ENCODE results near the gene HTRA1.

HTRA1 gene

DNA sequence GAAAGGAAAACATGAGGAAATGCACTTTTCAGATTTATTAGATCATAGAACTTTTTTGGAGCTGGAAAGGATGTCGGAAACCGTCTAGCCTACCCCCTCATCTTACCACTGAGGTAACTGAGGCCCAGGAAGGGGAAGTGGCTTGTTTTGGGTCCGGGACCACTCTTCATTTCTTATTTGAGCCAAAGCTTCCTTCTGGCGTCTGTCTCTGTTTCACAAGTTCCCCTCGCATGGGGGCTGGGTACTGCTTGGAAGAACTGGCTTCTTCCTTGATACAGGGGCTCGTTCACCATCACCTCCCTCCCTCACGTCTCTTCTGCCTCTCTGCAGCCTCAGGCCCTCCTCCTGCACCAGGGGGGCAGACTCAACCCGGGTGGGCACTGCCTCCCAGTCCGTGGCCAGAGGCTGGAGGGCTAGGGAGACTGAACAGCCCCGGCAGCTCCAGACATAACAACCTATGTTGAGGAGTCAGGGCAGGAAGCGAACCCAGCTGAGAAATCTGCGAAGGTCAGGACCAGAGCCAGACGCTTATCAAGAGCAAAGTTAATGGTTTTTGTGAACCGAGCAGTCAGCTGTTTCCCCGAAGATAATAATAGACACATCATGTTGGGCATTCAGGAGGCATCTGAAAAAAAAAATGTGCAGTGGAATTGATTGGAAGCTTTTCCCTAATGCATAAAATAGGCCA, 12.9 kb downstream of the HTRA1 start:
- no peak for DNase-seq (ENCODE audit: low spot score)

DNA sequence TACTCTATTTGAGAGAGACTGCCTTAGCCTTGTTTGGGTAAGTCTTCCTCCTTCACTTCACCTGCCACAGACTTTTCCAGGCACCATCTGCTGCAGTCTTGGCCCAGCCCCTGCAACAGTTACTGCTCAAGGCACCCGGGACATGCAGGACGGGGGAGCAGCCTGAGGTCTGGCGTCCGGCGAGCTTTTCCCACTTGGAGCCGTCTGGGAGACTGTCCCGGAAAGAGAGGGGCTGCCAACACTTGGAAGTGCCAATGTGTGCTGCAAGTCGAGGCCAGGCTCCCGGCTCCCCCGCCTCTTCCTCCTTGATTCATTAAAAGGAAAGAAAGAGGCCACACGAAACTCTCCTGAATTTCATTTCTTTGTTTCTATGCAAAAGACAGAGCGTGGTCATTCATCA, 13.7 kb downstream of the HTRA1 start:
- DNase-seq (ENCODE audit: low spot score): no peak

DNA sequence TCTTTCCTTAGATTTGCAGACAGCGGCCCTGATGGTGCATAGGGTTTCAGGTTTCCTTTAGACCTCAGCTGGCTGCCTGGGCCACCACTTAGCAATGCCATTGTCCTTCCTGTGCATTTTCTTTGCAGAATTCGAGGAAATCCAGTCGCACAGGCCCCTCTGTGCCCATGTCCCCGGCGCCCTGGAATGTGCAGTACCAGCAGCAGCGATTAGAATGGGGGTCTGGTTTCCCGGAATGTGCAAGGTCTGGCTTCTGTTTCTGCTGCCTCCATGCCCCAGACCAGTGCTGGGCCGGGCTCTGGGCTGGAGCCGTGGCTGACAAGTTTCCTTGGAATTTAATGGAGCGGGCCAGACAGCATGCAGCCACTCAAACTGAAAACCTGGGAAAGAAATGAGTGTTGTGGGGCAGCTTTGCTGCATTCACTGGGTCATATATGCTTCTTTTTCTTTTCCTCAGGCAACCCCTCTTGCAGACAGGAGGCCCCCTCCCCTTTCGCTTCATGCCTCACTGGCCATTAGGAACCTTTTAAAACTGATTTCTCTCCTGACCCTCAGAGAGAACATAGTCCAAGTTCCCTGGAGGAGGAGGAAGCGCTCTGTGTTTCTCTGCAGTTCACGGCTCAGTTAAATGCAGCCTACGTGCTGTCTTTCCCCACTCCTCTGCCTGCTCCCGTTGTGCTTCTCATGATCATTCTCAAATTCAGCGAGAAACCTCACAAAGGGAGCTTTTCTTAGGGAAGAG, 14.4 kb downstream of the HTRA1 start:
- DNase-seq (ENCODE audit: low spot score): no peak

DNA sequence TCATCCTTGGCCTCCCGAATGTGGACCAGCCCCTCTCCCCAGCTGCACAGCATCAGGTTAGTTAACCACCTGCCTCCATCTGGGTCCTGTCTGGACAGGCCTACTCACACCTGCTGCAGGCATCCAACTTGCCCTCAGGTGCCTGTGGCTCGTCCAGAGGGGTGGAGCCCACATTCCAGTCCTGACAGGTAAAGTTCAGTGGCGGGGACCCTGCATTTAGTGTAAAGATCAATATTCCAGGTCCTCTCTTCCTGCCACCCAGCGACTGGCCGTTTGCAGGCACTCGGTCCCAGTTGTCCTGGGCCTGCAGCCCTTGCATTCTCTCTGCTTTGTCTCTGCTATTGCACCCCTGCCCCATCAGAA, 15.0 kb downstream of the HTRA1 start:
- no peak for DNase-seq (ENCODE audit: low spot score)

DNA sequence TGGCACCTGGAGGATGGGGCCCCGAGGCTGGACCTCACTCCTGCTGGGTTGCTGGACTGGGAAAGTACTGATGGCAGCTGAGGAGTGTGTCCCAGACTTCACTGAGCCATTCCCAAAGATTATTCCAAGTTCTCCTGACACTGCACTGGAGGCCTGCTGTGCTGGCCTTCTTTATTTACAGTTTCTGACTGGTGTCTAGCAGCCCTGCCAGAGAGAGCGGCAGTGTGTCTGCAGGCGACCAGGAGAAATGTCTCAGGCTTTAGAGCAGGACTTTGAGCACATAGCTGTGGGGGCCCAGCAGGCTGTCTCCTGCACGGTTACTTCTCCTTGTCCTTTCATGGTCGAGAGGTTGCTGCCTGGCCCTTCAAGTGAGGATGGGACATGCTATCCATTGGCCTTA, 16.1 kb downstream of the HTRA1 start:
- DNase-seq (ENCODE audit: low spot score): no peak

DNA sequence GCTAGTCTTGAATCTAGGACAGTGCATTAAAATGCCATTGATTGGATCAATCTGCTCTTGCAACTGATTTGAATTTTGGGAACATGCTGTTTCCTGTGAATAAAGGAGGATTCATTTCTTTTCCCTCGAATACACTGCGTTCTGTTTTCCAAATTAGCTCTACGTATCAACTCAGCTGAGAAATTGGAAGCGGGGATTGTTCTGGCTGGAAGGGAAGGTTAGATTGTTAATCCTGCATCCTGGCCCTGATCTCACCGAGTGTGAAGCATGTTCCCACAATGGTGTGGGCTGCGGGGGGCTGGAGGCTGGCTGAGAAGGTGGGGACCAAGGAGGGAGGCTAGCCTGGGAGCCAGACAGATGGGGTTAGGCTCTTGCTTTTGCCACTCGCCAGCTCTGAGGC, 17.6 kb downstream of the HTRA1 start:
- DNase-seq (ENCODE audit: low spot score): no peak

DNA sequence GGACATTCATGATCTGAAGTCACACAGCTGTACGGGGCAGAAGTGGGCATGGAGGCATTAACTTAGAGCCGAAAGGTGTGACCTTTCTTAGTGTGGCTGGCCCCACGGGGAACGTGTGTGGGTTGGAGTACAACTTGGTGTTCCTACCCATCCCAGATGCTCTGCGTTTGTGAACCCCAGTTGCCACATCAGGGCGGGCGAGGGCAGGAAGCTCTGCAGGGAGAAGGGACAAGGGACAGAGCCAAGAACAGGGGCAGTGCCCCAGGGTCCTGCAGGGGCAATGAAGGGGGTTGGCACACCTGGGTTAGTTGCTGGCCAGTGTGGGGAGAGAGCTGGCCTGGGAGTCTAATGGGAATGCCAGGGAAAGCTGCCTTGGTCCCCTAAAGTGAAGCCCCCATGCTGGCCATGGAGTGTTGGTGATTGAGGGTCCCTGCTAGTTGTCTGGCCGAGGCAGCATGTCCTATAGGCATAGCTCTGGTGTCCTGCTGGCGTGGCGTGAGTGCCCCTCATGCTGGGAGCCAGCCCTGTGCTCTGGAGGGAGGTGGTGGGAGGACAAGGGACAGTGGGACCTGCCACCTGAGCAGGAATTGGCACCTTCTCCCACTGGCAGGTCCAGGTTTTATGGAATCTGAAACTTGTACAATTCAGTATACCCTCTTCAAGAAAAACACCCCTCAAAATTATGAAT, 18.9 kb downstream of the HTRA1 start:
- no peak for DNase-seq (ENCODE audit: low spot score)

DNA sequence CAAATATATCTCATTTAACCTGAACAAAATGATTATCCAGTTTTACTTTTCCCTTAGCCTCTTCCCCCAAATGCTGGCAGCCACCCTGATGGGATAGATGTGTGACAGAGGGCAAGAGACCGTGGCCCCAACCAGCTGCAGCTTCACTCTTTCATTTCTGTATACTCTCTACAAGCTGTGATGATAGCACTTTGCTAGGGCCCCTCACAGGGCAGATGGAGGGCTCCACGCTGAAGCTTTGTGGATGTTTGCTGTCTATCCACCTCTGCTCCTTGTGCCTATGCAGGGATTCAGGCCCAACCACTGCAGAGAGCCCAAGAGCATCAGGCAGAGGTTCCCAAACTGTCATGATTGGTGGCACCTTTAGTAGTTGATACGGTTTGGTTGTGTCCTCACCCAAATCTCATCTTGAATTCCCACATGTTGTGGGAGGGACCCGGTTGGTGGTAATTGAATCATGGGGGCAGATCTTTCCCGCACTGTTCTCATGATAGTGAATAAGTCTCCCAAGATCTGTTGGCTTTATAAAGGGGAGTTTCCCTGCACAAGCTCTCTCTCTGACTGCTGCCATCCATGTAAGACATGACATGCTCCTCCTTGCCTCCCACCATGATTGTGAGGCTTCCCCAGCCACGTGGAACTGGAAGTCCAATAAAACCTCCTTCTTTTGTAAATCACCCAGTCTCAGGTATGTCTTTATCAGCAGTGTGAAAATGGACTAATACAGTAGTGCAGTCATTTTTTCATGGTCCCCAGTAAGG, 20.1 kb downstream of the HTRA1 start:
- no peak for DNase-seq (ENCODE audit: low spot score)

DNA sequence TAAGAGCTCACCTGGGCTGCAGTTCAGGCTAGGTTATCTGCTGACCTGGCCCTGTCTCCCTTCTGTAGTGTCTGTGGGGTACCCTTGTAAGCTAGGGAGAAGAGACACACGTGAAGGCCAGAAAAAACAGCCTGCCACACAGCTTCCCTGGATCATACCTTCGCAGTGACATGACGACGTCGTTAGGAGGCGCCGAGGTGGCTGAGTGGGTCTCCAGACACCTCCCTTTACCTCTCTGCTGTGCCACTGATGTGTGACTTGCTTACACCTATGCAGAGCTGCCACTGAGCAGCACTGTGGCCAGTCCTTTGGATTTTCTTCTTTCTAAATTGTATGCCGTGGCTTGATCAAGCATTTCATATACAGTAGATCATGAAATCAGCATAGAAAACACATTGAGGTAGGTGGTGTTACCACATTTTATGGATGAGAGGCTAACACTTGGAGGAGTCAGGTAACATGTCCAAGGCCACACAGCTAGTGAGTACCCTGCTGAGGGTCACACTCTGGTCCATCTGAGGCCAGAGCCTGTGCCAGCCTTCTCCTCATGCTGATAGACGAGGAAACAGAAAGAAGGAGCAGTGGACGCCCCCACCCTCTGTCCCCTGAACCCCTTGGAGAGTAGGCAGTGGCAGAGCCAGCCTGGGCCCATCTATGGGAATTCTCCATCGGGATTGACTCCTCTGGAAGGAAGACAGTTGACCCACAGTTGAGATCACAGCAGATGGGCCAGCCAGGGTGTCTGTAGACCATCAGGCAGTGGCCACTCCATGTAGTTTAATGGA, 23.1 kb downstream of the HTRA1 start:
- no peak for DNase-seq (ENCODE audit: low spot score)

DNA sequence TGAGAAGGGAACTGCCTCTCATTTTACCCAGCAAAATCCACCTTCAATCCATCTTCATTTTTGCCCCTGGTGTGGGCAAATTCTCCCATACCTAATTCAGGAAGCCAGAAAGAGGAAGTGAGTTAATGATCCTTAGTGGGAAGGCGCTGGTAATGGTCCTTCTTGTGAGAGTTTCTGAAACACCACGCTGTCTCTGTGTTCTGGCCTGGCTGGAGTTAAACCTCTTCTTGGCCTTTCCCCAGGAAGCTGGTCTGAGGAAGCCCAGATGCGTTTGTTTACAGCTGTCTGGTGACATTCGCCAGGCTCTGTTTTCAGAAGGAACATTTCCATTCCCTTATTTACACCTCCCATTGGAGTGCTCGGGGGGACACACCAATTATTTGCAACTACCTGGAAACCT, 24.3 kb downstream of the HTRA1 start:
- DNase-seq (ENCODE audit: low spot score): no peak

DNA sequence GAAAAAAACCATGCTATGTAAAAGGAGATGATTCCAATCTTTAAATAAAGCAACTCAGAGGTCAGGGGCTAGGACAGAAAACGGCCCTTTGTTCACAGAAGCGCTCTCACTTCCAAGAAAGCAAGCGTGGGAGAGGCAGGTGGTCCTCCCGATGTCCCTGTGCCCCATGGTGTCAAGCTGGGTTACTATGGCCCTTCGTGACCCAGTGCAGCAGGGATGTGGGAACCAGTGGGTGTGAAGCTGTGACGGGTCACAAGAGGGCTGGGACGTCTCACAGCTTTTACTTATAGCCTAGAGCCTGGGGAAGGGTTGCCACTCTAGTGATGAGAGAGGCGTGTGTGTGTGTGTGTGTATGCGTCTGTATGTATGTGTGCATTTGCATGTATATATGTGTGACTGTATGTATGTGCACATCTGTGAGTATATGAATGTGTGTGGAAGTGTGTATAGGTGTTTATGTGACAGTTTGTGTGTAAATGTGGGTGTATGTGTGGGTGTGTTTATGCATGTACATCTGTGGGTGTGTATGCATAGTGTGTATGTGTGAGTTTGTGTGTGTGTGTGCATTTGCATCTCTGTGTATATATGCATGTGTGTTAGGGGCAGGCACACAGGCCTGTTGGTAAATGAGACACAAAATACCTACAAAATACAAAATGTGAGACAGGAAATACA, 25.2 kb downstream of the HTRA1 start:
- no peak for DNase-seq (ENCODE audit: low spot score)

DNA sequence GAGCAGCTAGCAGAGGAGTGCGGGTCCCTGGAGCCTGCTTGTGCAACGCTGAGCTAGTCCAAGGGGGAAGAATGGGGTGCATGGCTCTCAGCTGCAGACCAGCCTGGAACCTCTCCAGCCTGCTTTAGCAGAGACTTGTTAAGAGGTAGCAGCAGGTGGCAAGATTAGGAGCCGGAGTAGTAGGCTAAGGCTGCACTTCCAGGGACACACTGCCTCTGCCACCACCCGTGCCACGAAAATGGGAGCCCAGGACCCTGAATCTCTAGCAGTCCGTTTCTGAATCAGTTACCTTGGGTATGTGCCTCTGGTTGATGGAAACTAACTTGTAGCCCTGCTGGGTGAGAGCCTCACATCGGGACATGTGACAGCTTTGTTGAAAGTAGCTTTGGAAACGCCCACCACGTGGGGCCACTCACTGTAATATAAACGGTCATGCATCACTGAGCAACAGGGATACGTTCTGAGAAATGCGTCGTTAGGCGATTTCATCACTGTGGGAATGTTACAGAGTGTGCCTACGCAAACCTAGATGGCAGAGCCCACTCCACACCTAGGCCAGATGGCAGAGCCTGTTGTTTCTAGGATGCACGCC, 25.9 kb downstream of the HTRA1 start:
- DNase-seq (ENCODE audit: low spot score): no peak

DNA sequence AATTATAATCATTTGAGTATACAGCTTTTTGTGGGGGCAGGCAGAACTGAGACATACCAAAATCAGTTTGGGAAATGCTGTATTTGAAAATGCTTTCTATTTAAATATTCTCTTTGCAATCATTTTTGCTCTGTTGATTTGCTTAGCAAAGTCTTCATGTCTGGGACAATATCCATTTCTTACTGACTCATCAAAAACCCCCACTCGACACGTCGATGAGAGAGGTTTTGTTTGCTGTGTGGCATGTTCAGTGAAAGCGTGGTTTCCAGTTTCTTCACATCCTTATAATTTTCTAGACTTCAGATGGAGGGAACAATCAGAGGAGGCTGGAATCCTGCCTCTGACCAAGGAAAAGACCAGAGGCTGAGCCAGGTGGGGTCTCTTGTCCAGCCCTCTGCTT, 28.9 kb downstream of the HTRA1 start:
- DNase-seq (ENCODE audit: low spot score): no peak

DNA sequence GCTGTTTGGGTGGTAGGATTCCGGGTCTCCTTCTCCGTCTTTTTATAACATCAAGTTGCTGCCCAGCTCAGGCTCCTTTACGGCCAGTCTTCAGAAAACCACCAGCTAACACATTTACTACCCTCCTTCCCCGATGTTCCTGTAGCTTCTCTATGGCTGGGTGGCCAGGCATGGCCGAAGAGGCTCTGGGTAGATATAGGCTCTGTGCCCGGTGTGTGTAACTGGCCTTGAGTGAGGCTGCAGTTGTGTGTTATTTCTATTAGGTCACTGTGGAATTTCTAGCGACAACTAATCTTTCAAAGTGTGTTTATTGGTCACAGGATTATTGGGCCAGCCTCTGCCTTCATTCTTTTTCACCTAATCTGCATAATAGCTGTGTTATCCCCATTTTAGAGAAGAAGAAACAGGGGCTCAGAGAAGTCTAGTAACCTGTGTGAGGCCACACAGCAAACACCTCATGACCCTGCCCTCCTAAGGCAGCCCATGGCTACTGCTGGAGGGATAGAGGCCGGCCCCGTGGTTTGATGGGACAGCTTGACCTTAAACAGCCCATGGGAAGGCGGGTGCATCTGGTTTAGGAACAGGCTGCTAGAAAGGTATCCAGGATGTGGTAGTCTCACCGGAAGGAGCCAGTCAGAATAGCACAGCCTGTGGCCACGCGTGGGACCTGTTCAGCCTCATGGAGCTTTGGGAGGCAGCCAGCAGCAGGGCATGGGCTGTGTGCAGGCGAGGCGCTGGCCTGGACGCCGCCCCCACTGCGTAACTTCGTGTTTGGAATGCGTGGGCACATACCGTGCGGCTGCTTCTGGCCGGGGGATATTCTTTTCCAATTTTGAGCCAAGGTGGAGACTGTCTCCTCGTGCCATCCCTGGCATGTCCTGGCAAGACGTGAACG, 29.7 kb downstream of the HTRA1 start:
- DNase-seq (ENCODE audit: low spot score): no peak

DNA sequence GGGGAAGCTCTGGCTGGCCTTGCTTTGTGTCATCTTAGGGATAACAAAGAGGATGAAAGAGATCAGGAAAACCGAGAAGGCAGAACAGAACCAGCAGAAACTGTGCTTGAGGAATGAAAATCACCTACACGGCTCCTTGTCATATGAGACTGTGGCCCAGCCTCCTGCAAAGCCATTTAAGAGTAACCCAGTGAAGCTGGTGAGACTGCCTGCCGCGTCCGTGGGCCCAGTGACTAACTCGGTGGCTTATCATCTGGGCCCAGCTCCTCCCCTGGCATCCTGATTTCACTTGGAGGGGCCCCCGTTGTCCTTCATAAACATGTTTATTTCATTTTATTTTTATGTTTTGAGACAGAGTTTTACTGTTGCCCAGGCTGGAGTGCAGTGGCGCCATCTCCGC, 30.7 kb downstream of the HTRA1 start:
- no peak for DNase-seq (ENCODE audit: low spot score)

DNA sequence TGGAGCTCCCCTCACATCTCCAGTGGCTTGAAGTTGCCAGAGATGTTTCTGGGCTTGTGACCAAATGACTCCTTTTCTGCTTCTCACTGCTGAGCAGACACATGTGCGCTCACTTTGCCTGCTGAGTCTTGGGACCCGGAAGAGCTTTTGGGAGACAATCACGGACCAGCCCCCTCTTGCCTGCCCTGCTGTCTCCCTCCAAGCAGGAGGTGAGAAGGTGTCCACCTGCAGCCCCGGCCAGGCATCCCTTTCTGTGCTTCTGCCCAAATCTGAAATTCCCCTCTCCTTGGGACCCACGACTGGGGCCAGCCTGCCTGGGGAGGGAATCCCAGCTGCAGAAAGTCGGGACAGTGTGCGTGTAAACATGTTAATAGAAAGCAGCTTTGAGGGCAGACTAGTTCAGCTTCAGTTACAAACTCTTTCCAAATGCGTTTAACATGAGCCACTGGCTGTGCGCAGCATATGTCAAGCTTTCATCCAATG, 31.7 kb downstream of the HTRA1 start:
- no peak for DNase-seq (ENCODE audit: low spot score)

DNA sequence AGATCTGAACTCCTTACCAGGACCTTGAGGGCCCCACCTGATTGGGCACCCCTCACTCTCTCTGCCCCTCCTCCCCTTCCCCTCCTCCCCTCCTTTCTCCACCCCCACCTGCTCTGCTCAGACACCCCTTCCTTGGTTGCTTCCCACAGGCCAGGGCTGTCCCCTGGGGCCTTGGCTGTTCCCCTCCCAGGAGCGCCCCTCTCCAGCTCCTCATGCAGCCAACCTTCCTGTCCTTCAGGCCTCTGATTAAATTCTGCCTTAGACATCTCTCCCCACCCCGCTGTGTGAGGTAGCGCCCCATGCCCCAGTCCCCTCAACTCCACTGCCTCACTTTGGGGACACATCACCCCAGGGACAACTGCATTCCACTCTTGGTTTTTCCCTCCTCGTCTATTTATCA, 32.4 kb downstream of the HTRA1 start:
- no peak for DNase-seq (ENCODE audit: low spot score)

DNA sequence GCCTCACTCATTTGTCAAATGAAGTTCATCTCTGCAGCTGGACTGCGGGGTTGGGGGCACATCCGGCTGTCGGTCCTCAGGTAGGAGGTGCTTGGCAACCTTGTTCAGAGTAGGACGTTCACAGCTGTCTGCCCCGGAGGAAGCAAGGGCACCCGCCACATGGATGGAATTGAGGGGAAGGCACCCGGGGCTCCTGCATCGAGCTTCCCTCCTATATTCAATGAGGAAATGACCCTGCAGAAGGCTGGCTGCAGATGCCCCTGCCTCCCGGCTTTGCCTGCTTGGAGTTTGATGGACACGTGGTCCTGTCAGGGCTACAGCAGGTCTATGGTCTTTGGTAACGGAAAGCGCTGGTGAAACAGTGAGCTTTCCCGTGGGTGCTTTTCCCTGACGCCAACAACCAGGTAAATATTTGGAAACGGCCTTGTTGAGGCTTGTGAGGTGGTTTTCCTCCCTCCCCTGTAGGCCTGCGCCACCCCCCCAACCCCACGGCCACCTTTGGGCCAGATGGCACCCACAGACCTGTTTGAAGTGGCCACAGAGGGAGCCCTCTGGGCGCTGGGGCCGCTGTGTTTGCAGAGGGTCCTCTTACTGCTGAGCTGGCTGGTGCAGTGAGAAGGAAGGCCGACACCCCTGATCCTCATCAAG, 32.9 kb downstream of the HTRA1 start:
- no peak for DNase-seq (ENCODE audit: low spot score)

DNA sequence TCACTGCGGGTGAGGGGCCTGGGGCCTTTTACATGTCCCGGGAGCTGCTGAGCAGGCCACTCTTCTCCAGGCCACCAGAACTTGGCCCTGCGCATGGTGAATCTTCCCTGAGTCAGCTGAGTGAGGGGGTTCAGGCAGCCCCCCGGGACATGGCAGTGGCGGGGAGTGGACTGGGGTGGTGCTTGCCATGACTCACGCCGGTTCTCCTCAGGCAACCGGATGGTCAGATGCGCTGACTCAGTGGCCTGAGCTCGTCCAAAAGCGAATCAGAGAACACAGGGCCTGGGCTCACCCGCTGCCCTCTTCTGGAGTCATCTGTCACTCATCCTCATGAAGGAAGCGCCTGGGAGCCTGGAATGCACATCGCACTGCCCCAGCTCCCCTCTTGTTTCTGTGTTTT, 33.5 kb downstream of the HTRA1 start:
- no peak for DNase-seq (ENCODE audit: low spot score)

Measured in hematopoietic multipotent progenitor cell treated with erythropoietin and hydrocortisone succinate and interleukin-3 and kit ligand, for 17 days (in vitro differentiated cells).